NCI-H1694 treated with DMSO at 0.1 percent for 48 hours (cell line): ENCODE data around the gene CYP2A6.
"Not testable (repeated sequence)": the region's sequence is repeated elsewhere in the genome, so short reads cannot be mapped to it uniquely, and the experiment has no call there.

Experiments
- DNase-seq: peaks from one replicate; lab custom pipeline; 2025; lab: John Stamatoyannopoulos, UW

The CYP2A6 gene

GRCh38 chr19:40819479-40820234 lies 30.6 kb downstream of the CYP2A6 start:
- peak; percentile 44 for DNase-seq

DNA sequence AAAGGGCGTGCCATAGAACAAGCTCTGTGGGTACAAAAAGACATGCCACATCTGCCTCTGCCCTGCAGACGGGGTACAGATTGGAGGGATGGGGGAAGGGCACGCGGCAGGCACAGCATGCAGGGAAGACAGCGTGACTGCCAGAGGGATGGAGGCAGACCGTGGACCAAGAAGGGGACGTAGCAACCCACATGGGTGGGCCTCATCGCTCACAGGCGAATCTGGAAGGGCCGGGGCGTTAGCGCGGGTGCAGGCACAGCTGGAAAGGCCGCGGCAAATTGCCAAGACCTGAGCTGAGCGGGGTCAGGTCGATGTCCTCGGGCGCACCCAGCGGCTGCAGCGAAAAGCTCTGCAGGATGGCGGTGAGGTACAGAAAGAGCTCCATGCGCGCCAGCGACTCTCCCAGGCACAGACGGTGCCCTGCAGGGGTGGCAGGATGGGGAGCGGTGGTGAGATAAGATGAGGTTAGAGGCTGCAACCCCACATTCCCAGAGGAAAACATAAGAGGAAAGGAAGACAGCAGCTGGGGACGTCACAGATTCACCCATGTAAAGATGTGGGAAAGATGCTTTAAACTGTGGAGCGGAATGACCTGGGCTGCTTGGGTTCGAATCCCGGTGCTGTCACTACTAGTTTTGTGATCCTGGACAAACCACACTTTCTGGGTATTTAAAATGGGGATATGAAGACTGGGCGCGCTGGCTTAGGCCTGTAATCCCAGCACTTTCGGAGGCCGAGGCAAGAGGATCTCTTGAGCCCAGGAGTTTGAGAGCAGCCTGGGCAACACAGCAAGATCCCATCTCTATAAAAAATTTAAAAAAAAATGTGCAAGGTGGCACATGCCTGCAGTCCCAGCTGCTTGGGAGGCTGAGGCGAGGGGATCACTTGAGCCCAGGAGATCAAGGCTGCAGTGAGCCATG lies 31.5 kb downstream of the CYP2A6 start:
- peak; percentile 64 for DNase-seq

DNA sequence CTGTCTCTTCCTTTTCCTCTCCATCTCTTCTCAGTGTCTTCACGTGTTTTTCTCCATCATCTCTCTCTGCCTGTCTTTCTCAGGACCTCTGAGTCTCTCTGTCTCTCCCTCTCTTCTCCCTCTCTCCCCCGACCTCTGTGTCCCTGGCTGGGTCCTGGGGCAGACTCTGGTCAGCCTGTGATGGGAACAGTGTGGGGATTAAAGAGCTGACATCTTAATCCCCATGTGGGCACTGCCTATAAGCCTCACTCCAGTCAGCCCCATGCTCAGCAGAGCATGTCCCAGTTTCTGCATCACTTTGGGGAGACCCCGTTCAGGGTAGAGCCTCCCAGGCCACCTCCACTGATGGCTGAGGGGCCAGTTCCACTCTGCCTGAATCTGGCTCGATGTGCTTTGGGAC lies 35.0 kb downstream of the CYP2A6 start:
- no peak for DNase-seq

DNA sequence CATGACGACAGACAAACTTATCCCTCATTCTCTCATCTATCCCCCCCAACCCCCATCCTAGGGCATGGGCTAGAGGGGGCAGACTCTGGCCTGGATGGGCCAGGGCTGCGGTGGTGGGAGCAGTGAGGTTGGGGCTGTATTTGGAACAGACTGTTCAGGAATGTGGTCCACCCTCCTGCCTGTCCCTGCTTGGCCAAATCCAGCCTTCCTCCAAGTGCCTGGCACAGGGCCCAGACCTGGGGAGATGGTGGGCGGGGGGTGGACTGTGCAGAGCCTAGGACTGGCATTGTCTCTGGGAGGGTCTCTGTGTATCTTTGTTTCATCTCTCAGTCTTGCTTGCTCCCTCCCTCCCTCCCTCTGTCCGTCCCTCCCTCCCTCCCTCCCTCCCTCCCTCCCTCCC lies 37.1 kb downstream of the CYP2A6 start:
- DNase-seq = no peak

GRCh38 chr19:40812571-40812970 lies 37.7 kb downstream of the CYP2A6 start:
- not testable (repeated sequence) for DNase-seq

DNA sequence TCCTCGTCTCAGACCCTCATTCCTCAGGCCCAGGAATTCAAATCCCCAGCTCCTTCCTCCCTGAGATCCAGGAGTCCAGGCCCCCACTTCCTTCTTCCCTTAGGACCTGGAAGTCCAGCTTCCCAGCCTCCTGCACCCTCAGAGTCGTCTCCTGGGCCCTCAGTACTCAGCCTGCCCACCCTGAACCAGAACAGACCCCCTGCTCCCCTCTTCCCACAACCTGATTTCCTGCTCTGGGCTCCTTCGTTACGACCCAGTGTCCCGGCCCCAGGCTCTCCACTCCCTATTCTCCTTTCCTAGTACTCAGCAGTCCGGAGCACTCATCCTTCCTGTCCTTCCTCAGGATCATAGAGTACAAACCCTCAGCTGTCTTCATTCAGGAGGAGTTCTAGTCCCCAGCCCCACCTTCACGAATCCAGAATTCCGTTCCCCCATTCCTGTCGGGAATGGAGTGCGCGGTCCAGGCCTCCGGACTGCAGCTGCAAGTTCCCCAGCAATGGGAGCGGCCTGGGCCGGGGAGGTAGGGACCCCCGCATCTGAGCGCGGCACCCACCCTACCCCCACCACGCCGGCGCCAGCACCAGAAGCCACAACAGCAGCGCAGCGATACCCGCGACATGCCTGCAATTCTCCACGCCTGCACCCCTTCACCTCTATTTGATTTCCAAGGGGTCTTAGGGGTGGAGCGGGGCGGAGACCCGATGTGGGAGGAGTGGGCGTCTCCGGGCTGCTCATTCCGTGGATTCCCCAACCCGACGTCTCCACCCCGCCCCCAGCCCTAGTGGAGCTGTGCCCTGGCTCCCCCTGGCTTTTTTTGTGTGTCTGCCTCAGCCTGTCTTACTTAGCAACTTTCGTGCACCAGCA lies 38.5 kb downstream of the CYP2A6 start:
- no peak for DNase-seq

DNA sequence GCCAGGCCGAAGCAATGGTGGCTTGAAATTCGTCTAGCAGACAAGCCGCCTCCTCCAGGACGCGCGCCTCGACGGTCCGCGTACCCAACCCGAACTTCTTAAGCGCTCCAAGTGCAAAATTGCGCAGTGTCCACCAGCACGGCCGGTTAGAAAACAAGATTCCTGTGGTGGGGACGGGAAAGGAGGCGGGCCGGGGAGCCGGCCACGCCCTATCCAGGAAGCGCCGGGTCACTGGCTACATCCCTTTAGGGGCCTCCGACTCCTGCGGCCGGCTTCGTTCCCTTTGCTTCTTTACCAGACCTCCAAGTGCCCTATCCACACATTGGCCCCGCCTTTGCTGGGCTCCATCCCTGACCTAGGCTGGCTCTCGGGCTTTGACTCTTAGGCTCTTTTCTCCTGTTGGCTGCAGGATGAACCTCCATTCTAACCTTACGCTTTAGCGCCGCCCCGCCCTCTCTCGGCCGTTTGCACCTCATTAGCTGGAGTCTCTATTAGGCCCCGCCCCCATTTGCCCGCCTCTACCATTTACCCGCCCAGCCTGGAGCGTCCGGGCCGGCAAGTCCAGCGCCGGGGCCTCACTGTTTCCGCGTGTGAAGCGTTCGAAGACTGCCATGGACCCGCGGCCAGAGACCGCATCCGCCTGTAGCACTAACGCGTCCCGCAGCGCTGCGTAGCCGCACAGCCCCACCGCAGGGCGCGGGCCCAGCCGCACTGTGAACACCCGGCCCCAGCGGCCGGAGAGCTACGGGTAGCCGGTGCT lies 39.4 kb downstream of the CYP2A6 start:
- not testable (repeated sequence) for DNase-seq

- DNase-seq = no peak
These were observed 40.1 kb downstream of the CYP2A6 start for GRCh38 chr19:40810160-40810559.

DNA sequence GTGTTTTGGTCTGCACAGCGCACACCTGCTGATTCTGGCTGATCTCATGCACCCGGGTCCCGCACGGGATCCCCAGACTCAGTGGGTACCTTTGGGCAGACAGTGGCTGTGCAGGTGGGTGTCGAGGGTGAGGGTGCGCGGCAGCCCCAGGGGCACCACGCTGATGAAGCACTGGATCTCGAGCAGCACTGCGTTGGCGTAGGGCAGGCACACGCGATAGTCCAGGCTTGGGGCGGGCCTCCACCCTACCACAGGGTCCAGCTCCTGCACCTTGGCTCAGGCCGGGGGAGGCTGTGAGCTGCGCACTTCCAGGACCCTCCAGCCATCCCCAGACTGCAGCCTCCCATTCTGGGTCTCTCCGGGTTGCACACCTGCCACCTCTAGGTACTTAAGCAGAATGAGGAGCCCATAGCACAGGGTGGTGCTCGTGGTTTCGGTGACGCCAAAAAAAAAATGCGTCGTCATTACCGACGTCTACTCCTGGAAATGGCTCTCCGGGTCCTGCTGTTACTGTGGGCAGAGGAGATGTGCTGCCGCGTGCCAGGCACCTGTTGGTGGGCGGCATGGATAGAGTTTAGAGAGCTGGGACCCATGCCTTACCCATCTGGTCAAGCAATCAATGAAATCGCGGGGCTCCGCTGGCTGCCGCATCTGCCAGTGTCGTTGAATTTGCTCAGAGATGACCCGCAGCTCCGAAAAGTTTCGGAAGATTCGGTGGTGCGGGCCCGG lies 40.7 kb downstream of the CYP2A6 start:
- DNase-seq = no peak

- DNase-seq = no peak
These were observed 41.8 kb downstream of the CYP2A6 start for GRCh38 chr19:40808497-40808896.

GRCh38 chr19:40808021-40808325 lies 42.3 kb downstream of the CYP2A6 start:
- no peak for DNase-seq

DNA sequence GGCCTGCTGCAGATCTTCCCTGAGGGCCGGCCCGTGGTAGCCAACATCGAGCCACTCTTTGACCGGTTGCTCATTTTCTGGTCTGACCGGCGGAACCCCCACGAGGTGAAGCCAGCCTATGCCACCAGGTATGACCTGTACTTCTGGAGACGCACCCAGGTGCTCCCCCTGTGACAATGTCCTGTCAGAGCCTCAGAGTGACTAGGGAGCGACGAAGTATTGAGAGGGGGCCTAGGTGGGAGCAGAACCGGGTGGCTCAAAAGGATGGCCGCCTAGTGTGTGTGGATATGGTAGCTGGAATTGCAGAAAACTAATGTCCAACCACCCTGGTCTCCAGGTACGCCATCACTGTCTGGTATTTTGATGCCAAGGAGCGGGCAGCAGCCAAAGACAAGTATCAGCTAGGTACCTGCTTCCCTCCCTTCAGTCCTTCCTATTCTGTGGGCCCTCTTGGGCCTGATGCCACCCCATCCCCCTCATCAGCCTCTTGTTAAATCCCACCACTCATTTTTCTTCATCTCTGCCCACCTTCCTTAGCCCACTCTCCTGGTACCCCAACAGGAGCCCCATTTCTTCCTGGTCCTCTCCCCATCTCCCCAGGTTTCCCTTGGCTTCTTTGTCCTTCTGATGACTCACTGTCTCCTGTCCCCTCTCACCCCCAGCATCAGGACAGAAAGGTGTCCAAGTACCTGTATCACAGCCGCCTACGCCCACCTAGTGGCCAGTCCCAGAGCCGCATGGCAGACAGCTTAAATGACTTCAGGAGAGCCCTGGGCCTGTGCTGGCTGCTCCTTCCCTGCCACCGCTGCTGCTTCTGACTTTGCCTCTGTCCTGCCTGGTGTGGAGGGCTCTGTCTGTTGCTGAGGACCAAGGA lies 42.9 kb downstream of the CYP2A6 start:
- no peak for DNase-seq

- DNase-seq = peak; percentile 42
These were observed 43.7 kb downstream of the CYP2A6 start for GRCh38 chr19:40806423-40807146.

DNA sequence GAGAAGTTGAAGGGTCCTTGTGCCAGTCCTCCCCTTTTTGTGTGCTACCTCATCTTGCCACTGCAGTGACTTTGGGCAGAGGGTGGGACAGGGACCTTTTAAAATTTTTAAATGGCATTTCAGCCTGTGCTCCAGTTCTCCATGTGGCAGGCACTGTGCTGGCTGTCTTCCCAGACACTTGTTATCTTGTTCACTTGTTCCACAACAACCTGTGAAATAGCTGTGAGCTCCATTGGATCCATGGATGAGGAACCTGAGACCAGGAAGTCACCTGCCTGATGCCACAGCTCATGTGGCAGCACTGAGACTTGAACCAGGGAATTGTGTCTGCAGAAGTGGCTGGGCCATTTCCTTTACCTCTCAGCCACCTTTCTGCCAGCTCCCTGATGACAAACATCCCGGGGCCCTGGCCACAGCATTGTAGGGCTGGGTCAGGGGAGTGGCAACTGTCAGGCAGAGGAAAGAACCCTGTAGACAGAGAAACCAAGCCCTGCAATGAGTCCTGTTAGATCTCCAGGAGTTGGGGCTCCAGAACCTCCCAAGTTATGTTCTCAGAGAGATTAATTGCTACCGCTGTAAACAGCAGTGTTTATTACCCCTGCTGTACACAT lies 44.9 kb downstream of the CYP2A6 start:
- no peak for DNase-seq

- DNase-seq = no peak
These were observed 45.4 kb downstream of the CYP2A6 start for GRCh38 chr19:40804783-40805242.

DNA sequence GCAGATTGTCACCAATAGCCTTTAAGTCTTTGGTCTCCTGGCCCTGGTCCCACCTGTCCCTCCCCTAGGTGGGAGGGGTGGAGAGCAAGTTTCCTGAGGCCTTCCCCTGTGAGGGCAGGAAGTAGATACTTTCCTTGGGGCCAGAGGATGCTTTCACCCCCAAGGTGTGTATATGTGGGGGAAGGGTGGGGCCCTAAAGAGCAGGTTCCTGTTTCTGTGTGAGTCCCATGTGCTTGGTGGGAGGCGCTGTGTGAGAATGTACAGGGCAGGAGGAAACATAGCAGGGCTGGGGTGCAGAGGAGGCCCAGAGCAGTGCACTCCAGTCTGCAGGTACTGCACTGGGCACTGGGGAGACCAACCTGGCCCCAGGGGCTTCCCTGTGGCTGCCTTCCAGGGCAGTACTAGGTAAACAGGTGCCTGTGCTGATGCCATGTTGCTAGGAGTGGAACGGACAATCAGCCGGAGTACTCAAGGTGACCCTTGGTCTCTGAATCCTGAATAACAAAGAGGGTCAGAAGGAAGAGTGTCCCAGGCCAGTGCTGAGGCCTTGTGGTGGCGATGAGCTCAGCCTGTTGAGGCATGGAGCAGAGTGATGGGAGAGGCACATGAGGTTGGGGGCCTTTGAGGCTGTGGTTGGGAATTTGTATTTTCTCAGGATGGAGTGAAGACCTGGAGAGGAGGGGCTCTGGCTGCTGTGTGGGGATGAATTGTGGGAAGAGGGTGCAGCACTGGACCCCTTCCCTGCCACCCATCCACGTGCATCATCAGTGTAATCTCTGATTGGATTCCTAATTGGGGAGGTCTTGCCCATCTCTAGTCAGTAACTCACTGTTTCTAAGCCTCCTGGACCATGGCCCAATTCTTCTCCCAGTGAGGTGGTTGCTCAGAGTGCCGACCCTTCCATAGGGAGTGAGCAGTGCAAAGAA lies 46.1 kb downstream of the CYP2A6 start:
- DNase-seq = no peak

- no peak for DNase-seq
These were observed 46.9 kb downstream of the CYP2A6 start for GRCh38 chr19:40803170-40803856.
